A549 (cell line): Measurements from ENCODE around the gene SIX2. TPM values are rescaled to one million over a fixed set of nuclear protein-coding genes. Genes with fewer than 3 reads are reported as not detected.

Experiments
- ATAC-seq, 2 experiments: fragments of 200-7000 bp in 1 of 2; fragments of >200 bp in 1 of 2; cut with Nextera tagmentation in 1 of 2; cut with Tn5 transposase in 1 of 2; 3 replicates each; pipeline versions ENCODE4 v1.8.0 to v1.9.1; 2018 to 2020; ENCODE audit warnings: mild to moderate bottlenecking in 1 of 2, moderate library complexity in 1 of 2
- CTCF ChIA-PET: fragments of 300-600 bp; sonication (Branson Sonifier 250); formaldehyde crosslinking; extraction: SDS; loops from one replicate; lab custom pipeline; 2021; ENCODE audit warnings: antibody characterized with exemption, inconsistent platforms; lab: Yijun Ruan, JAX
- POLR2A ChIA-PET: fragments of 350-600 bp; formaldehyde crosslinking; extraction: SDS; loops from one replicate; lab custom pipeline; 2021; ENCODE audit warnings: antibody characterized with exemption, inconsistent platforms; lab: Yijun Ruan, JAX
- DNase-seq, 2 experiments: peaks; one replicate each; pipeline versions ENCODE4 v3.0.0 to v3.0.0-alpha.2; 2011 to 2016; ENCODE audit warnings: low read depth in 1 of 2, low spot score in 1 of 2
- FAIRE-seq: peaks from 2 replicates; lab custom pipeline; 2011; peaks lifted over from hg19 to GRCh38; lab: Jason Lieb, UNC
- H3K27ac ChIP-seq, 2 experiments: fragments of >200 bp; sonication (Bioruptor Twin); formaldehyde crosslinking; 3 replicates each; pipeline ENCODE4 v1.5.1; 2016 to 2017
- H3K4me1 ChIP-seq: fragments of >200 bp; sonication (Bioruptor Twin); formaldehyde crosslinking; 3 replicates; pipeline ENCODE4 v1.6.1; 2016
- H3K4me2 ChIP-seq: fragments of >200 bp; sonication (Bioruptor Twin); formaldehyde crosslinking; 3 replicates; pipeline ENCODE4 v1.6.1; 2016
- H3K4me3 ChIP-seq: fragments of >200 bp; sonication (Bioruptor Twin); formaldehyde crosslinking; 3 replicates; pipeline ENCODE4 v1.5.1; 2016
- H3K9me3 ChIP-seq: fragments of >200 bp; sonication (Bioruptor Twin); formaldehyde crosslinking; 3 replicates; pipeline ENCODE4 v1.6.1; 2016
- CBX8 ChIP-seq: fragments of 200-600 bp; sonication (generic); IDR thresholded peaks from 2 replicates; pipeline ENCODE4 v1.6.1; 2016
- CHD2 ChIP-seq: fragments of 150-350 bp; IDR thresholded peaks from 2 replicates; pipeline ENCODE4 v1.6.1; 2014; ENCODE audit warnings: low read length; ENCODE audit not compliant: partially characterized antibody
- EHMT2 ChIP-seq: fragments of 200-600 bp; sonication (generic); IDR thresholded peaks from 2 replicates; pipeline ENCODE4 v1.6.1; 2016; ENCODE audit warnings: antibody characterized with exemption, low read depth, mild to moderate bottlenecking, moderate library complexity
- FOXS1 ChIP-seq: fragments of 250-450 bp; sonication (Bioruptor Pico); IDR thresholded peaks from 2 replicates; pipeline ENCODE4 v1.5.0; 2020; ENCODE audit warnings: mild to moderate bottlenecking, moderate library complexity
- HEYL ChIP-seq: fragments of 250-450 bp; sonication (Bioruptor Pico); IDR thresholded peaks from 2 replicates; pipeline ENCODE4 v1.8.0; 2021; ENCODE audit warnings: mild to moderate bottlenecking, moderate library complexity
- HOXB13 ChIP-seq: fragments of 250-450 bp; sonication (Bioruptor Pico); IDR thresholded peaks from 2 replicates; pipeline ENCODE4 v1.5.0; 2020; ENCODE audit warnings: low read depth, mild to moderate bottlenecking, moderate library complexity
- JUNB ChIP-seq: fragments of >200 bp; sonication (Bioruptor Twin); formaldehyde crosslinking; IDR thresholded peaks from 2 replicates; pipeline ENCODE4 v1.6.1; 2016
- KDM1A ChIP-seq: fragments of 200-600 bp; sonication (generic); IDR thresholded peaks from 2 replicates; pipeline ENCODE4 v1.6.1; 2016; ENCODE audit warnings: low read depth, mild to moderate bottlenecking
- NPAS2 ChIP-seq: fragments of 250-450 bp; sonication (Bioruptor Pico); IDR thresholded peaks from 2 replicates; pipeline ENCODE4 v1.8.0; 2022; ENCODE audit warnings: mild to moderate bottlenecking, moderate library complexity, borderline replicate concordance
- NR3C1 ChIP-seq: fragments of >200 bp; sonication (Bioruptor Twin); formaldehyde crosslinking; IDR thresholded peaks from 3 replicates; pipeline ENCODE4 v1.6.1; 2017
- SMC3 ChIP-seq: fragments of >200 bp; sonication (Bioruptor Twin); formaldehyde crosslinking; IDR thresholded peaks from 3 replicates; pipeline ENCODE4 v1.6.1; 2018; ENCODE audit warnings: inconsistent platforms
- TFCP2L1 ChIP-seq: fragments of 250-450 bp; sonication (Bioruptor Pico); IDR thresholded peaks from 2 replicates; pipeline ENCODE4 v1.5.0; 2021; ENCODE audit warnings: mild to moderate bottlenecking
- ZFP36 ChIP-seq: fragments of 450-650 bp; IDR thresholded peaks from 2 replicates; pipeline ENCODE4 v1.6.1; 2014; ENCODE audit warnings: borderline replicate concordance; ENCODE audit not compliant: partially characterized antibody
- WGBS: methylation state at CpG from one replicate; pipeline ENCODE4 v1.1.6; 2017; ENCODE audit errors: missing lambda C conversion rate; 5-methylcytosine and 5-hydroxymethylcytosine counted together
- polyA plus RNA-seq, 4 experiments: library from polyadenylated mRNA; depleted of rRNA in 3 of 4; stranded (reverse); fragments of >200 nt; fragmentation: RNase III in 1 of 4; extraction: RNeasy Plus Mini Kit Qiagen cat#74134 plus additional on column Dnase treatment in 1 of 4; gene quantifications; 2 replicates in 3 of 4; 3 replicates in 1 of 4; pipeline ENCODE4 v1.2.3, GENCODE V29; 2011 to 2017
- TF ChIP-seq, protein P1 (sequence below): IDR thresholded peaks from 2 replicates; pipeline ENCODE4 v1.6.1; 2012
- TF ChIP-seq, protein P2 (sequence below): fragments of 450-650 bp; IDR thresholded peaks from 2 replicates; pipeline ENCODE4 v1.6.1; 2014; ENCODE audit warnings: antibody characterized with exemption
- TF ChIP-seq, protein P3 (sequence below): fragments of 250-450 bp; sonication (Bioruptor Pico); IDR thresholded peaks from 2 replicates; pipeline ENCODE4 v1.5.0; 2020; ENCODE audit warnings: low read depth, mild to moderate bottlenecking, moderate library complexity
- TF ChIP-seq, protein P4 (sequence below): fragments of >200 bp; sonication (Bioruptor Twin); formaldehyde crosslinking; IDR thresholded peaks from 2 replicates; pipeline ENCODE4 v1.6.1; 2016
- TF ChIP-seq, protein P5 (sequence below): IDR thresholded peaks from 2 replicates; pipeline ENCODE4 v1.6.1; 2012; ENCODE audit warnings: low read depth, borderline replicate concordance
- TF ChIP-seq, protein P6 (sequence below): fragments of >200 bp; sonication (Bioruptor Twin); formaldehyde crosslinking; IDR thresholded peaks from 3 replicates; pipeline ENCODE4 v1.5.1; 2016

Gene SIX2
- polyA plus RNA-seq, 2 of the 4 experiments (the other 2 are of a cell fraction), result 0.10 to 0.15 TPM

DNA sequence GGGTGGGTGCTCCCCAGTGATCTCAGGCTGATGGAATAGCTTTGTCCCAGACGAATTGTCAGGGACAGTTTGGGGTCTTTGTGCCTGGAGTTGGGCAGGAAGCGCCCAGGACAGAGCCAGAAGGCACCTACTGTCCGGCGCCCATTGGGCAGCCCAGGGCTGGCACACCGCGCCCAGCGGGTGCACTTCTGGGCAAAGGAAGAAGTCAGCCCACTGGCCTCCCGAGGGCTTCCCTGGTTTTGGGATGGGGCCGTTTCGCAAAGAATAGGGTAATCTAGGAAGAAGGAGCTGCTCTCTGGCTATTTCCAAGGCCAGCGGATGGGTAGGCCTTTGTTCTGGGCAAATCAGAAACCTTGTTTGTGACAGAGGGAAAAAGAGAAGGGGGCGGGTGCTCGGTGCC is 3.5 kb upstream of the SIX2 start:
- Histone ChIP-seq H3K4me1 (peaks cover 13% of the 10 kb centered on the region; the same call in 2 of the 3 replicates), H3K9me3 (no peaks in the 10 kb centered on the region)
- POLR2A ChIA-PET, result interaction anchor here (0.6 kb wide), 1 partner anchor 721 kb away, joined by 3 read pairs; no protein-coding TSS in a partner anchor
- TF ChIP-seq EHMT2 (no peak), NPAS2 (CRISPR knock-in tag) (no peak), CBX8 (no peak), HEYL (no peak), CHD2 (no peak), JUNB (no peak), ZFP36 (no peak), HOXB13 (no peak), KDM1A (no peak), SMC3 (no peak), TFCP2L1 (no peak)
- TF ChIP-seq, protein P1, sequence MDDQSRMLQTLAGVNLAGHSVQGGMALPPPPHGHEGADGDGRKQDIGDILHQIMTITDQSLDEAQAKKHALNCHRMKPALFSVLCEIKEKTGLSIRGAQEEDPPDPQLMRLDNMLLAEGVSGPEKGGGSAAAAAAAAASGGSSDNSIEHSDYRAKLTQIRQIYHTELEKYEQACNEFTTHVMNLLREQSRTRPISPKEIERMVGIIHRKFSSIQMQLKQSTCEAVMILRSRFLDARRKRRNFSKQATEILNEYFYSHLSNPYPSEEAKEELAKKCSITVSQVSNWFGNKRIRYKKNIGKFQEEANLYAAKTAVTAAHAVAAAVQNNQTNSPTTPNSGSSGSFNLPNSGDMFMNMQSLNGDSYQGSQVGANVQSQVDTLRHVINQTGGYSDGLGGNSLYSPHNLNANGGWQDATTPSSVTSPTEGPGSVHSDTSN, result no peak
- TF ChIP-seq, protein P2, sequence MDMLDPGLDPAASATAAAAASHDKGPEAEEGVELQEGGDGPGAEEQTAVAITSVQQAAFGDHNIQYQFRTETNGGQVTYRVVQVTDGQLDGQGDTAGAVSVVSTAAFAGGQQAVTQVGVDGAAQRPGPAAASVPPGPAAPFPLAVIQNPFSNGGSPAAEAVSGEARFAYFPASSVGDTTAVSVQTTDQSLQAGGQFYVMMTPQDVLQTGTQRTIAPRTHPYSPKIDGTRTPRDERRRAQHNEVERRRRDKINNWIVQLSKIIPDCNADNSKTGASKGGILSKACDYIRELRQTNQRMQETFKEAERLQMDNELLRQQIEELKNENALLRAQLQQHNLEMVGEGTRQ, result no peak
- TF ChIP-seq, protein P3, sequence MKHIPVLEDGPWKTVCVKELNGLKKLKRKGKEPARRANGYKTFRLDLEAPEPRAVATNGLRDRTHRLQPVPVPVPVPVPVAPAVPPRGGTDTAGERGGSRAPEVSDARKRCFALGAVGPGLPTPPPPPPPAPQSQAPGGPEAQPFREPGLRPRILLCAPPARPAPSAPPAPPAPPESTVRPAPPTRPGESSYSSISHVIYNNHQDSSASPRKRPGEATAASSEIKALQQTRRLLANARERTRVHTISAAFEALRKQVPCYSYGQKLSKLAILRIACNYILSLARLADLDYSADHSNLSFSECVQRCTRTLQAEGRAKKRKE, result no peak
- TF ChIP-seq, protein P4, sequence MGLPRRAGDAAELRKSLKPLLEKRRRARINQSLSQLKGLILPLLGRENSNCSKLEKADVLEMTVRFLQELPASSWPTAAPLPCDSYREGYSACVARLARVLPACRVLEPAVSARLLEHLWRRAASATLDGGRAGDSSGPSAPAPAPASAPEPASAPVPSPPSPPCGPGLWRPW, result no peak
- TF ChIP-seq, protein P5, sequence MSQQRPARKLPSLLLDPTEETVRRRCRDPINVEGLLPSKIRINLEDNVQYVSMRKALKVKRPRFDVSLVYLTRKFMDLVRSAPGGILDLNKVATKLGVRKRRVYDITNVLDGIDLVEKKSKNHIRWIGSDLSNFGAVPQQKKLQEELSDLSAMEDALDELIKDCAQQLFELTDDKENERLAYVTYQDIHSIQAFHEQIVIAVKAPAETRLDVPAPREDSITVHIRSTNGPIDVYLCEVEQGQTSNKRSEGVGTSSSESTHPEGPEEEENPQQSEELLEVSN, result no peak
- TF ChIP-seq, protein P6, sequence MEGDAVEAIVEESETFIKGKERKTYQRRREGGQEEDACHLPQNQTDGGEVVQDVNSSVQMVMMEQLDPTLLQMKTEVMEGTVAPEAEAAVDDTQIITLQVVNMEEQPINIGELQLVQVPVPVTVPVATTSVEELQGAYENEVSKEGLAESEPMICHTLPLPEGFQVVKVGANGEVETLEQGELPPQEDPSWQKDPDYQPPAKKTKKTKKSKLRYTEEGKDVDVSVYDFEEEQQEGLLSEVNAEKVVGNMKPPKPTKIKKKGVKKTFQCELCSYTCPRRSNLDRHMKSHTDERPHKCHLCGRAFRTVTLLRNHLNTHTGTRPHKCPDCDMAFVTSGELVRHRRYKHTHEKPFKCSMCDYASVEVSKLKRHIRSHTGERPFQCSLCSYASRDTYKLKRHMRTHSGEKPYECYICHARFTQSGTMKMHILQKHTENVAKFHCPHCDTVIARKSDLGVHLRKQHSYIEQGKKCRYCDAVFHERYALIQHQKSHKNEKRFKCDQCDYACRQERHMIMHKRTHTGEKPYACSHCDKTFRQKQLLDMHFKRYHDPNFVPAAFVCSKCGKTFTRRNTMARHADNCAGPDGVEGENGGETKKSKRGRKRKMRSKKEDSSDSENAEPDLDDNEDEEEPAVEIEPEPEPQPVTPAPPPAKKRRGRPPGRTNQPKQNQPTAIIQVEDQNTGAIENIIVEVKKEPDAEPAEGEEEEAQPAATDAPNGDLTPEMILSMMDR, result no peak
- TF ChIP-seq, all 56 proteins: peak for 0
- ATAC-seq (no peak), DNase-seq (no peak), FAIRE-seq (no peak)
- Histone ChIP-seq H3K27ac (no peak overlapping the region), H3K4me3 (no peak overlapping the region), H3K4me2 (no peak overlapping the region)
- CTCF ChIA-PET, result interaction anchor here (0.6 to 11.6 kb wide), 13 partner anchors 12 to 533 kb away, joined by 3 to 170 read pairs (median 5); no protein-coding TSS in a partner anchor
- WGBS, result 93% methylated on average over 13 of the region's 13 CpGs

DNA sequence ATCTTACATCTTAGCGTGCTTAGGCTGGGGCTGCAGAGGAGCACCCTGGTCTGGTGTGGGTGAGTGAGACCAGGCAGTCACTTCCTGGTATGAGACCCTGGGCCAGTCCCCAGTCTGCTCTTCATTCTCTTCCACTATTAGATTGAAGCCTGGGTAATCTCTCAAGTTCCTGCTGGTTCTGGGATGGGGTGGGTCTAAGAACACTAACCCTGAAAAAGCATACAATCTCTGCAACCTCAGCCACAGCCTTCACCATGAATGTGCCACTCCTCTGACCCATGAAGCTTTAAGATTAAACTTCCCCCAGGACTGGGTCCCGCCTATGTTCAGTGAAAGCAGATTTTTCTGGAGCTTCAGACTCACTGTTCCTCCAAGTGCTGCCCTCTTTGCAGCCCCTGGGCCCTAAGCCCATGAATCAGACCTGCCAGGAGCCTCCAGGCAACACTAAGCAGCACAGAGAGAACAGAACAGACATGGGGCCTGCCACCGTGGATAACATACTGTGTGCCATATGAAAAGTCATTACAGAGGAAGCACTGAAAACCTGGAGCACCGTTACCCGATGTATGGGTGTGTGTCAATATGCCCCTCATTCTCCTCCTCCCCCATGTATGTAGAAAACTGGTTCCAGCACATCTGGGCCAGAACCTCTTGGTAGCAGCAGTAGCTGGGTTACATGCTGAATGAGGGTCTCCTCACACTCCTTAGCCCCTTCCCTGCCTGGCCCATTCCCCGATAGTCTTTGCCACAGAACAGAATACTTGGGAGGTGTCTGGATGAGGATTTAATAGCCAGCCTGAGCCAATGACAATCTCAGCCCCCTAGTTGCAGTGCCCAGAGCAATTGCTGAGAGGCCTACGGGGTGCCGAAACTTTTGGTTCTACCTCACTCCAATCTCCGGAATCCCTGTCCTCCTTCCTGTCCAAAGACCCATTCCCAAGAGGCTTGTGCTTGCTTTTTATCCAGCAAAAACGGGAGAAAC is 2.7 kb upstream of the SIX2 start:
- ATAC-seq (no peak), FAIRE-seq (no peak), DNase-seq (no peak)
- H3K27ac ChIP-seq, result no peak overlapping the region
- no peak for TF ChIP-seq NR3C1
- no peak for TF ChIP-seq FOXS1
- TF ChIP-seq, protein P4, result no peak
- CTCF ChIA-PET, result interaction anchor here (0.6 to 11.6 kb wide), 8 partner anchors 11 to 532 kb away, joined by 3 to 170 read pairs (median 20); no protein-coding TSS in a partner anchor
- H3K4me2 ChIP-seq, result no peak overlapping the region
- WGBS, result 92% methylated on average over 10 of the region's 10 CpGs
- POLR2A ChIA-PET, result no interaction called here
- no peaks in the 10 kb centered on the region for H3K9me3 ChIP-seq
- no peak overlapping the region for H3K4me3 ChIP-seq
- H3K4me1 ChIP-seq, result peaks cover 13% of the 10 kb centered on the region; the same call in 2 of the 3 replicates
